ENCODE measurements around the gene ARMC8. TPM values are rescaled to one million over a fixed set of nuclear protein-coding genes. Genes with fewer than 3 reads are reported as not detected.

ARMC8 gene
- 34.8 and 59.0 TPM in 2 replicates for polyA plus RNA-seq

GRCh38 chr3:138187296-138188012, at the start of gene ARMC8:
Gene ARMC8 (plus strand): TSS chr3:138187301. CDS start chr3:138187555, 254 bp downstream.

GRCh38 chr3:138174421-138175131, 12.5 kb upstream of the ARMC8 start, which contains the start of gene DBR1:
Gene DBR1 (minus strand): TSS chr3:138174921. CDS start chr3:138174795, 126 bp downstream.

GRCh38 chr3:138329127-138329983, 142.3 kb downstream of the ARMC8 start, which contains the start of gene NME9:
Gene NME9 (minus strand): TSS chr3:138329851. CDS start chr3:138329335, 516 bp downstream.

Other genes with a start within 250 kb of the ARMC8 start
- gene CLDN18, start 177.1 kb upstream of the ARMC8 start, polyA plus RNA-seq = not detected in 2 replicates
- not detected in 2 replicates for gene DZIP1L, start 71.7 kb upstream of the ARMC8 start, polyA plus RNA-seq
- gene A4GNT, start 54.9 kb upstream of the ARMC8 start, polyA plus RNA-seq = not detected in 2 replicates
- 7.1 and 7.7 TPM in 2 replicates for gene DBR1, start 12.4 kb upstream of the ARMC8 start, polyA plus RNA-seq
- gene NME9, start 142.6 kb downstream of the ARMC8 start, polyA plus RNA-seq = 5.3 and 6.2 TPM in 2 replicates
- 22.5 and 24.3 TPM in 2 replicates for gene MRAS, start 161.3 kb downstream of the ARMC8 start, polyA plus RNA-seq
- gene ESYT3, start 247.3 kb downstream of the ARMC8 start, polyA plus RNA-seq = 5.1 and 12.4 TPM in 2 replicates

Data from Purkinje cell (primary cell).